Stimulated activated CD8-positive, alpha-beta memory T cell treated with anti-CD3 and anti-CD28 coated beads, Interleukin-7, amount 100 ng/mL, for 4 hours (primary cell): ENCODE measurements around the gene DST.

Experiments used
- DNase-seq, 2 donors: peaks; one replicate each; pipeline ENCODE4 v3.0.0-alpha.2; 2020; ENCODE audit warnings: low read depth in 2 of 2

Gene DST

GRCh38 chr6:56642366-56643261, at the start of gene DST:
Gene DST (minus strand): TSS chr6:56642889.
- no peak for DNase-seq

DNA sequence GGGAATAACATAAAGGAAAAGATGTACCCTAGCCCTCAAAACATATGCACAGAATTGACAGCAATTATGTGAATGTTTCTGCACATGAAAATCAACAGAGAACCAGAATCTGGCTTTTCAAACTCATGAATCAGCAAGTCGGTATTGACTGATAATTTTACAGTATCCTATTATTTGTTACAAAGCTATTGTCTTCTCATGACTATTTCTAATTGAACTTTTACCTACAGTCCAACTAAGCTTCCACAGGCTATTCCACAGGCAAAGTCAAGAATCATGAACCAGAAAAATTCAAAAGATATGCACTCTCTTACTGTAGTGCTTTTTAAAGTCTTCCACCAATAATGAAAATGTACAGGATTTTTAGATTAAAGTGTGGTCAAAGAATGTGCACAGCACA, 49.1 kb upstream of the DST start:
- no peak for DNase-seq

DNA sequence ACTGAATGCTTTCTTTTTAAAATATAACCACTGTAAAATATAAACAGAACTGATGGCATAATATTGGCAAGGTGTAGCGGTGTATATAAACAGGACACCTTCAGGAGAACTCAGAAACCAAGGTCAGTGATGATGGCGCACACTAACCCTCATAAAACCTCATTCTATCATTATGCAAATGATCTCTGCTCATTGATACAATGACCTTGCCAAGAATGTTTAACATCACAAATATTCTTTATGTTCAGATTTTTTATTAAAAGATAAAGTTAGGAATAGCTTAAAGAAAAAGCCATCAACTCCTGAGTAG, 48.6 kb upstream of the DST start:
- no peak for DNase-seq

- DNase-seq = no peak
Measured at GRCh38 chr6:56690519-56691285, 48.0 kb upstream of the DST start.

DNA sequence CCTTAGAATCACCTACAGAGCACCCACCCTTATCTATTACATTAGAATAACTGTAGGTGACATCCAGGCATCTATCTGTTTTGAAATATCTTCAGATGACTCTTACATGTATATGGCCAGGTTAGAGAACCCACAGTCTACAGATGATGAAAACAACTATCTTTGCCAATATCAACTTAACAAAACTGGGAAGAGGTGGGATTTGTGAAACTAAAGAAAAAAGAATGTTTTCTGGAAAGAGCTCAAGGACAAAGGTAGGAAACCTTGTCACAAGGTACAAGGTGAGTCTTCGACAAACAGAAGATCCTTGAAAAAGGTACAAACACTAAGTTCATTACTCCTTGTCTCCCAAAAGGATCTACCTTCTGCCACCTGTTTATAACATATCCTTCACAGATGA, 47.0 kb upstream of the DST start:
- no peak for DNase-seq

DNA sequence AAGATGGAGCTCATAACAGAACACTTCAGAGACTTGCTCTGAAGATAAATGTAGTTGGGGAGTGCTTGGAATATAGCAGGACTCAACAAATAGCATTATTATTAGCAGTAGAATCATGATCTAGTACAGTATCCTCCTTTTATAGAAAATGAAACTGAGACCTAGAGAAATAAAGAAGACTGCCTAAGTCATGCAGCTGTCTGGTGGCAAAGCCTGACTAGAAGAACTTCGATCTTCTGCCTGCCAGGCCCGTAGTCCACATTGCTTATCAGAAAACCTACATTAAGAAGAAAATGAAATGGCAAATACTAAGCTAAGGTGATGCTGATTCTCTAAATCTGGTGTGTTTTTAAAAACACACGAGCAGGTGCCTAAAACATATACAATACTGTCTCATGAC, 46.4 kb upstream of the DST start:
- no peak for DNase-seq

DNA sequence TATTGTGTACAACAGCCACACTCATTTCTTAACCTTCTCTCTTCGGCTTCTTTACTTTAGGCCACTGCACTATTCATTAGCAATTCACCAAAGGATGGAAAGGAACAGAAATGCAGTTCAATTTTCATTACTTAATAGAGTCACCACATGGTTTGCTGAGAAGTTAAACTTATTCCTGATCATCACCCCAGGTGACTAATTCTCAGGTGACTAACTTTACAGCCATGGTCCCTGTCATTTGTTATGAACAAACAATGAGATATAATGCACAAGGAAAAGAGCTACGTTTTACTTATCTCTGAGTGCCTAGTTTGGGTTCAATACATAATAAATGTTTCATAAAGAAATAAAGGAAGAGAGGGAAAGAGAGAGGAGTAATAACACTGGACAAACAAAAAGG, 45.8 kb upstream of the DST start:
- DNase-seq = no peak

- DNase-seq = no peak
Measured at GRCh38 chr6:56687551-56687950, 44.9 kb upstream of the DST start.

DNA sequence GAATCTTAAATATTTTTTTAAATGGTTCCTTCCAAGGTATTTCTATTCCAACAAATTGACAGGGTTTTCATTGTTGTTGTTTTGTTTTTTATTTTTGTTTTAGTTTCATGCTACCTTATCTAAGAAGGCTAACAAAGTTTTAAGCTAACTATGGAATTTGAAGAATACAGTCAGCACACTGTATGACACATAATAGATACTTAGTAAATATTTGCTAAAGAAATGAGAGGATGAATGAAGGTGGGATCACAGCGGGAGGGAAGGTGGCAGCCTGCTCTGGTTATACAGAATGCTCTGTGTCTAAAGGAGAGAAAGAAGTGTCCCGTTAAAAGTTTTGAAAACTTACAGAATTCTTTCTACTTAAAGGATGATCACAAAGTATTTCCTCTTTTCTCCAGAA, 43.7 kb upstream of the DST start:
- no peak for DNase-seq

DNA sequence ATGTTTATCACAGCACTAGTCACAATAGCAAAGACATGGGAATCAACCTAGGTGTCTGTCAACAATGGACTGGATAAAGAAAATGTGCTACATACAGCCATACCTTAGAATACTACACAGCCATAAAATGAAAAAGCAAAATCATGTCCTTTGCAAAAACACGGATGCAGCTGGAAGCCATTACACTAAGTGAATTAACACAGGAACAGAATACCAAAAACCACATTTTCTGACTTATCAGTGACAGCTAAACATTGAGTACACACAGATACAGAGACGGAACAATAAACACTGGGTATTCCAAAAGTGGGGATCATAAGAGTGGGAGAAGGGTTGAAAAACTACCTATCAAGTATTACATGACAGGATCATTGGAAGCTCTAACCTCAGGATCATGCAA, 43.3 kb upstream of the DST start:
- DNase-seq = no peak

GRCh38 chr6:56685102-56685733, 42.5 kb upstream of the DST start:
- DNase-seq = no peak

GRCh38 chr6:56684342-56685101, 41.8 kb upstream of the DST start:
- DNase-seq = no peak

- no peak for DNase-seq
Measured at GRCh38 chr6:56683882-56684281, 41.2 kb upstream of the DST start.

GRCh38 chr6:56682635-56683034, 39.9 kb upstream of the DST start:
- DNase-seq = no peak

GRCh38 chr6:56677559-56677958, 34.9 kb upstream of the DST start:
- DNase-seq = no peak

- DNase-seq = no peak
Measured at GRCh38 chr6:56671651-56672461, 29.2 kb upstream of the DST start.

DNA sequence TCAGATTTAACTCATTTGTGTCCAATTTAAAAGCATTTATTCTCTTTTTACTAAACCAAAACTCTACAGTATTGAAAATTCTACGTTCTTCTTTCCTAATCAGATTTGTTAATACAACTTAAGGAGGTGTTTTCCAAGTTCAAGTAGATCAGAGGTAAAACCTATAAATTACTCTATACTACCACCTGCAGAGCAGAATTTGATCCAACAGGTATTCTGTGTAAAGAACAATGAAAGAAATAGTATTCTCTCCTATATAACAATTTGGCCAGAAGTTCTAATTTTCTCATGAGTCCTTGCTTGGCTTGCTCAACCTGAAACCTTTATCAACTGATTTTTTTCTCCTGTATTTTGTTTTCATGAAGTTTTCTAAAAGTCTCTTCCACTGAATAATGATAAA, 28.5 kb upstream of the DST start:
- no peak for DNase-seq

GRCh38 chr6:56669041-56669440, 26.4 kb upstream of the DST start:
- no peak for DNase-seq

DNA sequence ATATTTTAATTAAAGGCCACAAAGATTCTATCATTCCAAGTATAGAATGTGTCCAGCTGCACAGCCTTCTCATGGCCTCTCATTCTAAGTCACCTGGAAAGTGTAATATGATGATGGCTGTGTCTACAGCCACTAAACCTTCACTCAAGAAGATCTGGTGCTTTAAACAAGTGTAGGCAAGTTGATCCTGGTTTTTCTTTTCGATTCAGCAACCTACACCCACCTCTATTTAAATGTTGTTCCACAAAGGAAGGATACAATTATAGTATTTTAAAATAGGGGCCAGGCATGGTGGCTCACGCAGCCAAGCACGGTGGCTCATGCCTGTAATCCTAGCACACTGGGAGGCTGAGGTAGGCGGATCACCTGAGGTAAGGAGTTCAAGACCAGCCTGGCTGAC, 25.5 kb upstream of the DST start:
- no peak for DNase-seq

DNA sequence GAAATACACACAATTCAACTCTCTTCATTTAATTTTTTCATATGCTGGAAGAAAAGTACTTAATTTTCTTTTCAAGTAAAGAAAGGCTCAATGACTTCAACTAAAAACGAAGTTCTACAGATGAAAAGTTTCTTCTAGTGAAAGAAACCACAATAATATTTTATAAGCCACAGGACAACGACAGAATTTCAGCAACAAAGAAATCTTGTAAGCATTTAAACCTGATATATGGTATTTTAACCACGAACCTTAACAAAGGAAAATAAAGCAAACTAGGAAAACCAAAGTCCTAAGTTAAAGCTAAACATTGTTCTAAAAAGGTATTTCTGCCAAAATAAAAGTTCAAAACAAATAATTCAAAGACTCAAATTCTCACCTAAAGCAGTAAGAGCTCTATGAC, 24.6 kb upstream of the DST start:
- no peak for DNase-seq

GRCh38 chr6:56664029-56664428, 21.3 kb upstream of the DST start:
- no peak for DNase-seq
